ENCODE data around the gene TSGA10IP. TPM values are rescaled to one million over a fixed set of nuclear protein-coding genes. Genes with fewer than 3 reads are reported as not detected.

The TSGA10IP gene
- total and polyA plus RNA-seq, 10 donors: 0.06 to 0.24 (median 0.19) TPM; not detected in 6

DNA sequence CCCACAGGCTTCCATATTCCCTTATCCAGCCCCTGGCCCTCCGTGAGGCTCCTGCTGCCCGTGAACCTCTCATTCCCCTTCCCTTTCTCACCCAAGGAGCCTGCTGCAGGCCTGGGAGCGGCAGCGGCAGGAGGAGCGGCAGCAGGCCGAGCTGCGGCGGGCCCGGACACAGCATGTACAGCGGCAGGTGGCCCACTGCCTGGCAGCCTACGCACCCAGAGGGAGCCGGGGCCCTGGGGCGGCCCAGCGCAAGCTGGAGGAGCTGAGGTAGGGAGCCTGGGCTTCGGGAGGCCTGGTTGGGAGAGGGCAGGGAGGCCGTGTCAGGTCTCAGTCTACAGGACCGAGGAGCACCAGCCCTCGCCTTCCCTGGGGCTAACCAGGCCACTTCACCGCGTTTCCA is 8.2 kb downstream of the TSGA10IP start:
- TF ChIP-seq, protein P1, sequence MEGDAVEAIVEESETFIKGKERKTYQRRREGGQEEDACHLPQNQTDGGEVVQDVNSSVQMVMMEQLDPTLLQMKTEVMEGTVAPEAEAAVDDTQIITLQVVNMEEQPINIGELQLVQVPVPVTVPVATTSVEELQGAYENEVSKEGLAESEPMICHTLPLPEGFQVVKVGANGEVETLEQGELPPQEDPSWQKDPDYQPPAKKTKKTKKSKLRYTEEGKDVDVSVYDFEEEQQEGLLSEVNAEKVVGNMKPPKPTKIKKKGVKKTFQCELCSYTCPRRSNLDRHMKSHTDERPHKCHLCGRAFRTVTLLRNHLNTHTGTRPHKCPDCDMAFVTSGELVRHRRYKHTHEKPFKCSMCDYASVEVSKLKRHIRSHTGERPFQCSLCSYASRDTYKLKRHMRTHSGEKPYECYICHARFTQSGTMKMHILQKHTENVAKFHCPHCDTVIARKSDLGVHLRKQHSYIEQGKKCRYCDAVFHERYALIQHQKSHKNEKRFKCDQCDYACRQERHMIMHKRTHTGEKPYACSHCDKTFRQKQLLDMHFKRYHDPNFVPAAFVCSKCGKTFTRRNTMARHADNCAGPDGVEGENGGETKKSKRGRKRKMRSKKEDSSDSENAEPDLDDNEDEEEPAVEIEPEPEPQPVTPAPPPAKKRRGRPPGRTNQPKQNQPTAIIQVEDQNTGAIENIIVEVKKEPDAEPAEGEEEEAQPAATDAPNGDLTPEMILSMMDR (IDR thresholded peaks at IDR 0.05 in 8 of 11, conservative IDR thresholded peaks at IDR 0.05 in 3 of 11): no peak
- TF ChIP-seq POLR2AphosphoS5 (IDR thresholded peaks at IDR 0.05) (no peak), POLR2A (IDR thresholded peaks at IDR 0.05) (no peak)
- DNase-seq: no peak
- H3K9me3 ChIP-seq: no peaks in the 10 kb centered on the region

DNA sequence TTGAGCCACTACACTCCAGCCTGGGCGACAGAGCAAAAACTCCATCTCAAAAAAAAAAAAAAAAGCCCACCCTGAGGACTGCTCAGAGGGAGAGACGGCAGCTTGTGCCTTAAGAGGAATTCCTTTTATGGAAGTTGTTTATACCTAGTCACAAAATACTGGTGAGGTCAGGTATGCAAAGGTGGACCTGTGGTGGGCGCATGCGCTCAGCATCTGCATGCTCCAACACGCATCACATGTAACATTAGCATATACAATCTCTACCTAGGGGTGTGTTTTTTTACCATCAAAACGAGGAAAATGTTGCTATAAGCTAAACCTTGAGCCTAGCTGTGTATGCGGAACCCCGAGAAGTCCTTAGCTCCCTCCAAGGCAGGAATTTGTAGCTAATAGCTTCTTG is 9.5 kb downstream of the TSGA10IP start:
- Histone ChIP-seq H3K4me1 (peaks cover 0 to 17% (median 7%) of the 10 kb centered on the region in 6 donors), H3K9me3 (no peaks in the 10 kb centered on the region), H3K36me3 (no peaks in the 10 kb centered on the region), H3K27ac (no peak overlapping the region), H3K4me3 (no peak overlapping the region), H3K27me3 (replicated peaks in 1 of 7) (peaks cover 0 to 6% (median 0%) of the 10 kb centered on the region in 7 donors)
- DNase-seq: no peak
- intact Hi-C loops (cut with DNase I; ENCODE audit: low total_unique reads): no loop called here
- WGBS, 5 donors: 82 to 90% (median 83%) methylated on average over 8 of the region's 8 CpGs
- TF ChIP-seq, protein P1 (IDR thresholded peaks at IDR 0.05 in 8 of 11, conservative IDR thresholded peaks at IDR 0.05 in 3 of 11): no peak
- TF ChIP-seq POLR2A (IDR thresholded peaks at IDR 0.05) (no peak), POLR2AphosphoS5 (IDR thresholded peaks at IDR 0.05) (no peak)

More for the DNA sequence above, 8.2 kb downstream of the TSGA10IP start:
- 89 to 94% (median 92%) methylated on average over 19 to 20 of the region's 20 CpGs for WGBS, 5 donors
- Histone ChIP-seq H3K27ac (no peak overlapping the region), H3K36me3 (no peaks in the 10 kb centered on the region), H3K4me3 (no peak overlapping the region), H3K27me3 (replicated peaks in 1 of 7) (peaks cover 0 to 6% (median 0%) of the 10 kb centered on the region in 7 donors), H3K4me1 (peaks cover 0 to 17% (median 7%) of the 10 kb centered on the region in 6 donors)
- intact Hi-C loops (cut with DNase I; ENCODE audit: low total_unique reads): no loop called here

DNA sequence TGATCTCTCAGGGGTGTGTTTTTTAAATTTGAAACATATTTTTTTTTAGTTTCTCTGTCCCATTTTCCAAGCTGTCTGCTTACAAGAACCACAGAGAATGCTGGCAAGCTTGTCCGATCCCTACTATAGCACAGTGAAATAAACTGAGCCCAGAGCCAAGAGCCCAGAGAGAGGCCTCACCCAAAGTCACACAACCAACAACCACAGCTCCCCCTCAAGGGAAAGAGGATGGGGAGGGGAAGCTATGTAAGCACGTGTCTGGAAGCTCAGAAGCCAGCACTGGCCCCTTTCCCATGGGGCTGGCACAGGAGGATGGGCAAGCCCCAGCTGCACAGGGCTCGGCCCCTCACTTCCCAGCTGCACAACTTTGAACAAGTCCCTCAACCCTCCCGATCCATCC is 13.0 kb downstream of the TSGA10IP start:
- no peaks in the 10 kb centered on the region for H3K9me3 ChIP-seq
- H3K27ac ChIP-seq: no peak overlapping the region
- intact Hi-C loops (cut with DNase I; ENCODE audit: low total_unique reads): no loop called here
- peaks cover 12 to 40% (median 27%) of the 10 kb centered on the region in 6 donors for H3K4me1 ChIP-seq
- no peak for DNase-seq
- peaks cover 0 to 3% (median 0%) of the 10 kb centered on the region in 7 donors for H3K27me3 ChIP-seq (replicated peaks in 1 of 7)
- H3K36me3 ChIP-seq: peaks cover 0 to 2% (median 0%) of the 10 kb centered on the region in 6 donors
- WGBS, 5 donors: 62 to 74% (median 67%) methylated on average over 4 of the region's 4 CpGs
- no peak overlapping the region for H3K4me3 ChIP-seq
- no peak for TF ChIP-seq POLR2AphosphoS5 (IDR thresholded peaks at IDR 0.05)
- TF ChIP-seq, protein P1 (IDR thresholded peaks at IDR 0.05 in 8 of 11, conservative IDR thresholded peaks at IDR 0.05 in 3 of 11): no peak
- no peak for TF ChIP-seq POLR2A (IDR thresholded peaks at IDR 0.05)

DNA sequence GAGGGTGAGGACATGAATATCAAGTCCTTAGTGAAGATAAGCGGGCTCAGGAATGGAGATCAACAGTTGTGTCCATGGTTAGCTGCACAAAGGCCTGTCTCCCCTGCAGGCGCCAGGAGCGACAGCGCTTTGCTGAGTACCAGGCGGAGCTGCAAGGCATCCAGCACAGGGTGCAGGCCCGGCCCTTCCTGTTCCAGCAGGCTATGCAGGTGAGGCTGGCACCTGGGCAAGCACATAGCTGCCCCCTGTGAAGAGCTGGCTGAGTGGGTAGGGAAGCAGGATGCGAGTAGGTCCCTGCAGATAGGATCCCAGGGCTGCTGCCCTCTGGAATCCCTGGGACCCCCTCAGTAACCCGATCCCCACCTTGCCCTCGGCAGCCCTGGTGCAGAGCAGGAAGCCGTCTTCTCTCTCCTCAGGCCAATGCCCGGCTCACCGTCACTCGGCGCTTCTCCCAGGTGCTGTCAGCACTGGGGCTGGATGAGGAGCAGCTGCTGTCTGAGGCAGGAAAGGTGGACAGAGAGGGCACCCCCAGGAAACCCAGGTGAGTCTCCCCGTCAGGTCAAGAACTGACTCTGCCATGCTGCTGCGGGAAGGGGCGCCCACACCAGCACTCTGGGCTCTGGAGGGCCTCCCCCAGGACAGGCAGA is 13.6 kb downstream of the TSGA10IP start:
- WGBS, 5 donors: 85 to 92% (median 87%) methylated on average over 11 to 17 of the region's 17 CpGs
- DNase-seq: peak; percentile 74
- H3K4me1 ChIP-seq: peaks cover 18 to 46% (median 33%) of the 10 kb centered on the region in 6 donors
- no peak overlapping the region for H3K27ac ChIP-seq
- H3K4me3 ChIP-seq: no peak overlapping the region
- peaks cover 0 to 8% (median 3%) of the 10 kb centered on the region in 6 donors for H3K36me3 ChIP-seq
- no peaks in the 10 kb centered on the region for H3K9me3 ChIP-seq
- TF ChIP-seq POLR2A (IDR thresholded peaks at IDR 0.05) (no peak), POLR2AphosphoS5 (IDR thresholded peaks at IDR 0.05) (no peak)
- TF ChIP-seq, protein P1 (IDR thresholded peaks at IDR 0.05 in 8 of 11, conservative IDR thresholded peaks at IDR 0.05 in 3 of 11): no peak
- H3K27me3 ChIP-seq (replicated peaks in 1 of 7): no peaks in the 10 kb centered on the region
- intact Hi-C loops (cut with DNase I; ENCODE audit: low total_unique reads): no loop called here
